DOHH2 (cell line): ENCODE data around the gene SCG5.

ENCODE experiments used
- EZH2phosphoT487 ChIP-seq: fragments of 200-600 bp; sonication (generic); IDR thresholded peaks from 2 replicates; pipeline ENCODE4 v1.6.1; 2017; ENCODE audit warnings: borderline replicate concordance, mild to moderate bottlenecking, antibody characterized with exemption, low read length, moderate library complexity, mixed read lengths
- TF ChIP-seq, protein P1 (sequence below): fragments of 200-600 bp; sonication (generic); IDR thresholded peaks from one replicate; pipeline ENCODE4 v1.5.1; 2014; ENCODE audit warnings: antibody characterized with exemption, mild to moderate bottlenecking, low read depth, low read length; ENCODE audit not compliant: poor library complexity, severe bottlenecking

DNA sequence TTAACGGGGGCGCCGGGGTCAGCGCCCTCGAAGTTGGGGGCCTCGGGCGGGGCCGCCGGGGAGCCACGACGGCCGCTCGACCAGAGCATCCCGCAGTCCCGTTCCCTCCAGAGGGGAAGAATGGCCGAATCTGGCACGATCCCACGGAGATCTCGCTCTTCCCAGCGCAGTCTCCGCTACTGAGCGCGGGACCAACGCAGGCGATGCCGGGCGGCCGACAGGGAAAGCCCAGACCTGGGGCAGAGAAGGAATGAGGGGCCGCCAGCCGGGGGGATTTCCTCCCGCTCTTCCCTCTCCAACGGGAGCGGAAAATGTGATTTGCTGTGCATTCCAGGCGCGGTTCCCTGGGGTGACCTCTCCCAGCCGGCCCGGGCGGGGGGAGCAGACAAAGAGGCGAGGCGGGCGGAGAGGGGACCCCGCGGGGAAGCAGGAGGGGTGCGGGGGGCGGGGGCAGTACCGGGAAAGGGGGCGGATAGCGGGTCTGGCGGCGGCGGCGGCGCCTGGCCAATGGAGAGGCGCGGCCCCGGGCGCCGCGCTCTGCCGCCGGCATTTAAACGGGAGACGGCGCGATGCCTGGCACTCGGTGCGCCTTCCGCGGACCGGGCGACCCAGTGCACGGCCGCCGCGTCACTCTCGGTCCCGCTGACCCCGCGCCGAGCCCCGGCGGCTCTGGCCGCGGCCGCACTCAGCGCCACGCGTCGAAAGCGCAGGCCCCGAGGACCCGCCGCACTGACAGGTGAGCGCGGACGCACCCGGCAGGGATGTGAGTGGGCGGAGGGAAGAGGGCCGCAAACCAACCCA lies 76.1 kb downstream of the SCG5 start, which contains the start of gene GREM1:
- TF ChIP-seq, protein P1, sequence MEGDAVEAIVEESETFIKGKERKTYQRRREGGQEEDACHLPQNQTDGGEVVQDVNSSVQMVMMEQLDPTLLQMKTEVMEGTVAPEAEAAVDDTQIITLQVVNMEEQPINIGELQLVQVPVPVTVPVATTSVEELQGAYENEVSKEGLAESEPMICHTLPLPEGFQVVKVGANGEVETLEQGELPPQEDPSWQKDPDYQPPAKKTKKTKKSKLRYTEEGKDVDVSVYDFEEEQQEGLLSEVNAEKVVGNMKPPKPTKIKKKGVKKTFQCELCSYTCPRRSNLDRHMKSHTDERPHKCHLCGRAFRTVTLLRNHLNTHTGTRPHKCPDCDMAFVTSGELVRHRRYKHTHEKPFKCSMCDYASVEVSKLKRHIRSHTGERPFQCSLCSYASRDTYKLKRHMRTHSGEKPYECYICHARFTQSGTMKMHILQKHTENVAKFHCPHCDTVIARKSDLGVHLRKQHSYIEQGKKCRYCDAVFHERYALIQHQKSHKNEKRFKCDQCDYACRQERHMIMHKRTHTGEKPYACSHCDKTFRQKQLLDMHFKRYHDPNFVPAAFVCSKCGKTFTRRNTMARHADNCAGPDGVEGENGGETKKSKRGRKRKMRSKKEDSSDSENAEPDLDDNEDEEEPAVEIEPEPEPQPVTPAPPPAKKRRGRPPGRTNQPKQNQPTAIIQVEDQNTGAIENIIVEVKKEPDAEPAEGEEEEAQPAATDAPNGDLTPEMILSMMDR = no peak
- no peak for TF ChIP-seq EZH2phosphoT487
